22Rv1 (cell line): ENCODE data around the gene DIP2B.

ENCODE experiments used
- ZFX ChIP-seq: fragments of 450-650 bp; IDR thresholded peaks from 2 replicates; pipeline ENCODE4 v1.6.1; 2017; ENCODE audit warnings: antibody characterized with exemption, borderline replicate concordance
- TF ChIP-seq, protein P1 (sequence below): fragments of 450-650 bp; IDR thresholded peaks from 2 replicates; pipeline ENCODE4 v1.5.1; 2017; ENCODE audit warnings: mild to moderate bottlenecking

DNA sequence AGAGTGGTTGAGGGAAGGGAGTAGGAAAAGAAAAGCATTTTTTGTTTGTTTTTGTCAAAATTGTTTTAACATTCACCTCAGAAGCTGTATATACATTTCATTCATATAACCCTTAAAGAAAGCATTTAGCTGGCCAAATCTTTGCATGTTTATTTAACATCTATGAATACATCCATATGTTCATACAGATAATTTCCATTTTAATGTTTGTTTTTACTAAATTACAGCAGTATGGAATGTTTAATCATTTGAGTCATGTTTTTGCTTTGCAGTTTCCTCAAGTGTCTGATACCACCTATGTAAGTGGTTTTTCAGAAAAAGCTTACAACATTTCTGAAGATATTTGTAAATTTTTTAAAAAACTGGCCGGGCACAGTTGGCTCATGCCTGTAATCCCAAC is 174.8 kb downstream of the DIP2B start:
- TF ChIP-seq, protein P1, sequence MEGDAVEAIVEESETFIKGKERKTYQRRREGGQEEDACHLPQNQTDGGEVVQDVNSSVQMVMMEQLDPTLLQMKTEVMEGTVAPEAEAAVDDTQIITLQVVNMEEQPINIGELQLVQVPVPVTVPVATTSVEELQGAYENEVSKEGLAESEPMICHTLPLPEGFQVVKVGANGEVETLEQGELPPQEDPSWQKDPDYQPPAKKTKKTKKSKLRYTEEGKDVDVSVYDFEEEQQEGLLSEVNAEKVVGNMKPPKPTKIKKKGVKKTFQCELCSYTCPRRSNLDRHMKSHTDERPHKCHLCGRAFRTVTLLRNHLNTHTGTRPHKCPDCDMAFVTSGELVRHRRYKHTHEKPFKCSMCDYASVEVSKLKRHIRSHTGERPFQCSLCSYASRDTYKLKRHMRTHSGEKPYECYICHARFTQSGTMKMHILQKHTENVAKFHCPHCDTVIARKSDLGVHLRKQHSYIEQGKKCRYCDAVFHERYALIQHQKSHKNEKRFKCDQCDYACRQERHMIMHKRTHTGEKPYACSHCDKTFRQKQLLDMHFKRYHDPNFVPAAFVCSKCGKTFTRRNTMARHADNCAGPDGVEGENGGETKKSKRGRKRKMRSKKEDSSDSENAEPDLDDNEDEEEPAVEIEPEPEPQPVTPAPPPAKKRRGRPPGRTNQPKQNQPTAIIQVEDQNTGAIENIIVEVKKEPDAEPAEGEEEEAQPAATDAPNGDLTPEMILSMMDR = no peak
- no peak for TF ChIP-seq ZFX
